ENCODE measurements around the gene CASS4. TPM values are rescaled to one million over a fixed set of nuclear protein-coding genes. Genes with fewer than 3 reads are reported as not detected.

CASS4 gene
- total RNA-seq, 1 donor from 2014 or later: not detected

DNA sequence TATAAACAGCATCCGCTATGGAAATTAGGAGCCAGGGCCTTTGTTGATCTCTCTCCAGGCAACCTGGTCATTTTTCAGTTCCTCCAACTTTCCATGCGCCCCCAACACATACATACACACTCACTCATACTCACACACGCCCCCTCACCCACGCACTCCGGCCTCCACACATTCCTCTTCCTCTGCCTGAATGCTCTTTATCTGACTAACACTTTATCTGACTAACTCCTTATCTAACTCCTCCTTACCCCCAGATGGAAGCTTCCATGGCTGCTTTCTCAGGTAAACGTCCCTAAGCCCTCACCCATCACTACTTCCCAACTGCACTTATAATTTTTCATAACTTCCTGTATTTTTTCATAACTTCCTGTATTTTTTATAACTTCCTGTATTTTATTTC is 17.4 kb downstream of the CASS4 start:
- H3K4me3 Mint-ChIP-seq (ENCODE audit: unreplicated experiment): no peak overlapping the region
- peaks cover 6% of the 10 kb centered on the region for H3K27me3 Mint-ChIP-seq (ENCODE audit: unreplicated experiment)
- TF ChIP-seq, protein P1, sequence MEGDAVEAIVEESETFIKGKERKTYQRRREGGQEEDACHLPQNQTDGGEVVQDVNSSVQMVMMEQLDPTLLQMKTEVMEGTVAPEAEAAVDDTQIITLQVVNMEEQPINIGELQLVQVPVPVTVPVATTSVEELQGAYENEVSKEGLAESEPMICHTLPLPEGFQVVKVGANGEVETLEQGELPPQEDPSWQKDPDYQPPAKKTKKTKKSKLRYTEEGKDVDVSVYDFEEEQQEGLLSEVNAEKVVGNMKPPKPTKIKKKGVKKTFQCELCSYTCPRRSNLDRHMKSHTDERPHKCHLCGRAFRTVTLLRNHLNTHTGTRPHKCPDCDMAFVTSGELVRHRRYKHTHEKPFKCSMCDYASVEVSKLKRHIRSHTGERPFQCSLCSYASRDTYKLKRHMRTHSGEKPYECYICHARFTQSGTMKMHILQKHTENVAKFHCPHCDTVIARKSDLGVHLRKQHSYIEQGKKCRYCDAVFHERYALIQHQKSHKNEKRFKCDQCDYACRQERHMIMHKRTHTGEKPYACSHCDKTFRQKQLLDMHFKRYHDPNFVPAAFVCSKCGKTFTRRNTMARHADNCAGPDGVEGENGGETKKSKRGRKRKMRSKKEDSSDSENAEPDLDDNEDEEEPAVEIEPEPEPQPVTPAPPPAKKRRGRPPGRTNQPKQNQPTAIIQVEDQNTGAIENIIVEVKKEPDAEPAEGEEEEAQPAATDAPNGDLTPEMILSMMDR (IDR thresholded peaks at IDR 0.05; ENCODE audit: partially characterized antibody, unreplicated experiment): no peak
- no peaks in the 10 kb centered on the region for H3K9me3 Mint-ChIP-seq (ENCODE audit: unreplicated experiment)
- no peaks in the 10 kb centered on the region for H3K36me3 Mint-ChIP-seq (ENCODE audit: unreplicated experiment)
- H3K4me1 Mint-ChIP-seq (ENCODE audit: low read depth, unreplicated experiment): no peaks in the 10 kb centered on the region
- H3K27ac Mint-ChIP-seq (ENCODE audit: unreplicated experiment): no peak overlapping the region
- no peak for DNase-seq

DNA sequence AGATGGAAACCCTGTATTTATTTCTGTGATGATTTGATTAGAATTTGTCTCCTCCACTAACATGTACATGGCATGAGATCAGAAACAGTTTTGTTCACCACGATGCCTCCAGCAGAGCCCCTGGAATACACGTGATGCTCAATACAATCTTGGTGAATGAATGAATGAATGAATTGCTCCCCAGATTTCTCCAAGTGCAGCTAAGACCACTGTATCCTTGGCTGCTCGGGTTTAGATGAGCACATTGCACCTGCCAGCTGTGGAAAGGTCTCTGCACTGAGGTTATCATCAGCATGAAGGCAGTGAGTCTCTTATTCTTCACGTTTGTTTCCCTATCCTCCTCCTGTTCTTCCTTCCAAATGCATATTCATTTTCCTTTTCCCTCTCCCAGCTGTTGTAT is 17.9 kb downstream of the CASS4 start:
- Mint-ChIP-seq H3K36me3 (ENCODE audit: unreplicated experiment) (no peaks in the 10 kb centered on the region), H3K27me3 (ENCODE audit: unreplicated experiment) (peaks cover 6% of the 10 kb centered on the region), H3K4me3 (ENCODE audit: unreplicated experiment) (no peak overlapping the region), H3K9me3 (ENCODE audit: unreplicated experiment) (no peaks in the 10 kb centered on the region), H3K27ac (ENCODE audit: unreplicated experiment) (no peak overlapping the region), H3K4me1 (ENCODE audit: low read depth, unreplicated experiment) (no peaks in the 10 kb centered on the region)
- no peak for DNase-seq
- TF ChIP-seq, protein P1 (IDR thresholded peaks at IDR 0.05; ENCODE audit: partially characterized antibody, unreplicated experiment): no peak

- Mint-ChIP-seq H3K27ac (ENCODE audit: unreplicated experiment) (no peak overlapping the region), H3K4me3 (ENCODE audit: unreplicated experiment) (no peak overlapping the region), H3K36me3 (ENCODE audit: unreplicated experiment) (no peaks in the 10 kb centered on the region), H3K4me1 (ENCODE audit: low read depth, unreplicated experiment) (no peaks in the 10 kb centered on the region), H3K9me3 (ENCODE audit: unreplicated experiment) (no peaks in the 10 kb centered on the region), H3K27me3 (ENCODE audit: unreplicated experiment) (peaks cover 6% of the 10 kb centered on the region)
- no peak for DNase-seq
- TF ChIP-seq, protein P1 (IDR thresholded peaks at IDR 0.05; ENCODE audit: partially characterized antibody, unreplicated experiment): no peak
Observed at GRCh38 chr20:56430461-56430860, 18.4 kb downstream of the CASS4 start.

- no peak for DNase-seq
- Mint-ChIP-seq H3K4me1 (ENCODE audit: low read depth, unreplicated experiment) (no peaks in the 10 kb centered on the region), H3K36me3 (ENCODE audit: unreplicated experiment) (no peaks in the 10 kb centered on the region), H3K27me3 (ENCODE audit: unreplicated experiment) (peaks cover 6% of the 10 kb centered on the region), H3K27ac (ENCODE audit: unreplicated experiment) (no peak overlapping the region), H3K4me3 (ENCODE audit: unreplicated experiment) (no peak overlapping the region), H3K9me3 (ENCODE audit: unreplicated experiment) (no peaks in the 10 kb centered on the region)
- TF ChIP-seq, protein P1 (IDR thresholded peaks at IDR 0.05; ENCODE audit: partially characterized antibody, unreplicated experiment): no peak
Observed at GRCh38 chr20:56430957-56431356, 18.9 kb downstream of the CASS4 start.

GRCh38 chr20:56431471-56431870 is 19.4 kb downstream of the CASS4 start:
- Mint-ChIP-seq H3K4me3 (ENCODE audit: unreplicated experiment) (no peak overlapping the region), H3K27me3 (ENCODE audit: unreplicated experiment) (peaks cover 6% of the 10 kb centered on the region), H3K4me1 (ENCODE audit: low read depth, unreplicated experiment) (no peaks in the 10 kb centered on the region), H3K27ac (ENCODE audit: unreplicated experiment) (no peak overlapping the region), H3K9me3 (ENCODE audit: unreplicated experiment) (no peaks in the 10 kb centered on the region), H3K36me3 (ENCODE audit: unreplicated experiment) (no peaks in the 10 kb centered on the region)
- TF ChIP-seq, protein P1 (IDR thresholded peaks at IDR 0.05; ENCODE audit: partially characterized antibody, unreplicated experiment): no peak
- no peak for DNase-seq

All from glutamatergic neuron (in vitro differentiated cells).